Astrocyte (in vitro differentiated cells and primary cell): Measurements from ENCODE around the gene DZIP1.

Source experiments
- CTCF ChIP-seq: IDR thresholded peaks from 2 replicates; pipeline ENCODE4 v1.5.1; 2011; ENCODE audit warnings: low read depth, mild to moderate bottlenecking, inconsistent platforms, low read length, moderate library complexity; ENCODE audit not compliant: insufficient read depth
- EZH2 ChIP-seq: IDR thresholded peaks from 2 replicates; pipeline ENCODE4 v1.6.1; 2012; ENCODE audit warnings: mild to moderate bottlenecking, low read length, inconsistent platforms; ENCODE audit not compliant: insufficient read depth

- TF ChIP-seq CTCF = no peak
- TF ChIP-seq EZH2 = no peak
Measured at GRCh38 chr13:95623141-95623540, 21.4 kb downstream of the DZIP1 start.
